ENCODE data around the gene TACR1.

TACR1 gene

DNA sequence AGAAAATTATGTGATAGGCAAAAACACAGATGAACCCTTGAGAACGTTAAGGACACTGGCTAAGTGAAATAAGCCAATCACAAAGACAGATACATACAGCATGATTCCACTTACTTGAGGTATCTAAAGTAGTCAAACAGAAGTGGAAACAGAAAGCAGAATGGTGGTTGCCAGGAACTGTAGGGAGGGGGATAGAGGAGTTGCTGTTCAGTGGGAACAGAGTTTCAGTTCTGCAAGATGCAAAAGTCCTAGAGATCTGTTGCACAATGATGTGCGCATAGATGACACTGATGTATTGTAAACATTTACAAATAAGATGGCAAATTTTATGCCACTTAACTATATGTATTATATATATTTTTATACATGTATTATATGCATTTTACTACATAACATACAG, 181.2 kb downstream of the TACR1 start:
- TF ChIP-seq OVOL3 (tag by site-specific recombination; IDR thresholded peaks at IDR 0.05) (no peak), ZNF19 (tag by site-specific recombination; IDR thresholded peaks at IDR 0.05; ENCODE audit: low read depth) (no peak), ZNF211 (tag by site-specific recombination; IDR thresholded peaks at IDR 0.05; ENCODE audit: low read depth) (no peak), SCRT1 (tag by site-specific recombination; IDR thresholded peaks at IDR 0.05; ENCODE audit: borderline replicate concordance) (no peak), ZNF624 (tag by site-specific recombination; IDR thresholded peaks at IDR 0.05) (no peak), ZNF311 (tag by site-specific recombination; IDR thresholded peaks at IDR 0.05; ENCODE audit: borderline replicate concordance) (no peak), ZNF23 (tag by site-specific recombination; IDR thresholded peaks at IDR 0.05; ENCODE audit: borderline replicate concordance) (no peak), ZNF202 (tag by site-specific recombination; IDR thresholded peaks at IDR 0.05; ENCODE audit: borderline replicate concordance) (no peak), ZNF521 (tag by site-specific recombination; IDR thresholded peaks at IDR 0.05) (no peak), ZNF335 (tag by site-specific recombination; conservative IDR thresholded peaks at IDR 0.05) (no peak)
- TF ChIP-seq, protein P1, sequence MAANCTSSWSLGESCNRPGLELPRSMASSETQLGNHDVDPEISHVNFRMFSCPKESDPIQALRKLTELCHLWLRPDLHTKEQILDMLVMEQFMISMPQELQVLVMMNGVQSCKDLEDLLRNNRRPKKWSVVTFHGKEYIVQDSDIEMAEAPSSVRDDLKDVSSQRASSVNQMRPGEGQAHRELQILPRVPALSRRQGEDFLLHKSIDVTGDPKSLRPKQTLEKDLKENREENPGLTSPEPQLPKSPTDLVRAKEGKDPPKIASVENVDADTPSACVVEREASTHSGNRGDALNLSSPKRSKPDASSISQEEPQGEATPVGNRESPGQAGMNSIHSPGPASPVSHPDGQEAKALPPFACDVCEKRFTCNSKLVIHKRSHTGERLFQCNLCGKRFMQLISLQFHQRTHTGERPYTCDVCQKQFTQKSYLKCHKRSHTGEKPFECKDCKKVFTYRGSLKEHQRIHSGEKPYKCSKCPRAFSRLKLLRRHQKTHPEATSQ (tag by site-specific recombination; IDR thresholded peaks at IDR 0.05): no peak
- TF ChIP-seq, protein P2, sequence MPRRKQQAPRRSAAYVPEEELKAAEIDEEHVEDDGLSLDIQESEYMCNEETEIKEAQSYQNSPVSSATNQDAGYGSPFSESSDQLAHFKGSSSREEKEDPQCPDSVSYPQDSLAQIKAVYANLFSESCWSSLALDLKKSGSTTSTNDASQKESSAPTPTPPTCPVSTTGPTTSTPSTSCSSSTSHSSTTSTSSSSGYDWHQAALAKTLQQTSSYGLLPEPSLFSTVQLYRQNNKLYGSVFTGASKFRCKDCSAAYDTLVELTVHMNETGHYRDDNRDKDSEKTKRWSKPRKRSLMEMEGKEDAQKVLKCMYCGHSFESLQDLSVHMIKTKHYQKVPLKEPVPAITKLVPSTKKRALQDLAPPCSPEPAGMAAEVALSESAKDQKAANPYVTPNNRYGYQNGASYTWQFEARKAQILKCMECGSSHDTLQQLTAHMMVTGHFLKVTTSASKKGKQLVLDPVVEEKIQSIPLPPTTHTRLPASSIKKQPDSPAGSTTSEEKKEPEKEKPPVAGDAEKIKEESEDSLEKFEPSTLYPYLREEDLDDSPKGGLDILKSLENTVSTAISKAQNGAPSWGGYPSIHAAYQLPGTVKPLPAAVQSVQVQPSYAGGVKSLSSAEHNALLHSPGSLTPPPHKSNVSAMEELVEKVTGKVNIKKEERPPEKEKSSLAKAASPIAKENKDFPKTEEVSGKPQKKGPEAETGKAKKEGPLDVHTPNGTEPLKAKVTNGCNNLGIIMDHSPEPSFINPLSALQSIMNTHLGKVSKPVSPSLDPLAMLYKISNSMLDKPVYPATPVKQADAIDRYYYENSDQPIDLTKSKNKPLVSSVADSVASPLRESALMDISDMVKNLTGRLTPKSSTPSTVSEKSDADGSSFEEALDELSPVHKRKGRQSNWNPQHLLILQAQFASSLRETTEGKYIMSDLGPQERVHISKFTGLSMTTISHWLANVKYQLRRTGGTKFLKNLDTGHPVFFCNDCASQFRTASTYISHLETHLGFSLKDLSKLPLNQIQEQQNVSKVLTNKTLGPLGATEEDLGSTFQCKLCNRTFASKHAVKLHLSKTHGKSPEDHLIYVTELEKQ (tag by site-specific recombination; IDR thresholded peaks at IDR 0.05; ENCODE audit: borderline replicate concordance): no peak
- TF ChIP-seq, protein P3, sequence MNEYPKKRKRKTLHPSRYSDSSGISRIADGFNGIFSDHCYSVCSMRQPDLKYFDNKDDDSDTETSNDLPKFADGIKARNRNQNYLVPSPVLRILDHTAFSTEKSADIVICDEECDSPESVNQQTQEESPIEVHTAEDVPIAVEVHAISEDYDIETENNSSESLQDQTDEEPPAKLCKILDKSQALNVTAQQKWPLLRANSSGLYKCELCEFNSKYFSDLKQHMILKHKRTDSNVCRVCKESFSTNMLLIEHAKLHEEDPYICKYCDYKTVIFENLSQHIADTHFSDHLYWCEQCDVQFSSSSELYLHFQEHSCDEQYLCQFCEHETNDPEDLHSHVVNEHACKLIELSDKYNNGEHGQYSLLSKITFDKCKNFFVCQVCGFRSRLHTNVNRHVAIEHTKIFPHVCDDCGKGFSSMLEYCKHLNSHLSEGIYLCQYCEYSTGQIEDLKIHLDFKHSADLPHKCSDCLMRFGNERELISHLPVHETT (tag by site-specific recombination; IDR thresholded peaks at IDR 0.05): no peak
- TF ChIP-seq, protein P4, sequence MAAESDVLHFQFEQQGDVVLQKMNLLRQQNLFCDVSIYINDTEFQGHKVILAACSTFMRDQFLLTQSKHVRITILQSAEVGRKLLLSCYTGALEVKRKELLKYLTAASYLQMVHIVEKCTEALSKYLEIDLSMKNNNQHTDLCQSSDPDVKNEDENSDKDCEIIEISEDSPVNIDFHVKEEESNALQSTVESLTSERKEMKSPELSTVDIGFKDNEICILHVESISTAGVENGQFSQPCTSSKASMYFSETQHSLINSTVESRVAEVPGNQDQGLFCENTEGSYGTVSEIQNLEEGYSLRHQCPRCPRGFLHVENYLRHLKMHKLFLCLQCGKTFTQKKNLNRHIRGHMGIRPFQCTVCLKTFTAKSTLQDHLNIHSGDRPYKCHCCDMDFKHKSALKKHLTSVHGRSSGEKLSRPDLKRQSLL (tag by site-specific recombination; IDR thresholded peaks at IDR 0.05): no peak
- TF ChIP-seq, protein P5, sequence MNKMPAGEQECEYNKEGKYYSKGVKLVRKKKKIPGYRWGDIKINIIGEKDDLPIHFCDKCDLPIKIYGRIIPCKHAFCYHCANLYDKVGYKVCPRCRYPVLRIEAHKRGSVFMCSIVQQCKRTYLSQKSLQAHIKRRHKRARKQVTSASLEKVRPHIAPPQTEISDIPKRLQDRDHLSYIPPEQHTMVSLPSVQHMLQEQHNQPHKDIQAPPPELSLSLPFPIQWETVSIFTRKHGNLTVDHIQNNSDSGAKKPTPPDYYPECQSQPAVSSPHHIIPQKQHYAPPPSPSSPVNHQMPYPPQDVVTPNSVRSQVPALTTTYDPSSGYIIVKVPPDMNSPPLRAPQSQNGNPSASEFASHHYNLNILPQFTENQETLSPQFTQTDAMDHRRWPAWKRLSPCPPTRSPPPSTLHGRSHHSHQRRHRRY (tag by site-specific recombination; IDR thresholded peaks at IDR 0.05): no peak
- TF ChIP-seq, protein P6, sequence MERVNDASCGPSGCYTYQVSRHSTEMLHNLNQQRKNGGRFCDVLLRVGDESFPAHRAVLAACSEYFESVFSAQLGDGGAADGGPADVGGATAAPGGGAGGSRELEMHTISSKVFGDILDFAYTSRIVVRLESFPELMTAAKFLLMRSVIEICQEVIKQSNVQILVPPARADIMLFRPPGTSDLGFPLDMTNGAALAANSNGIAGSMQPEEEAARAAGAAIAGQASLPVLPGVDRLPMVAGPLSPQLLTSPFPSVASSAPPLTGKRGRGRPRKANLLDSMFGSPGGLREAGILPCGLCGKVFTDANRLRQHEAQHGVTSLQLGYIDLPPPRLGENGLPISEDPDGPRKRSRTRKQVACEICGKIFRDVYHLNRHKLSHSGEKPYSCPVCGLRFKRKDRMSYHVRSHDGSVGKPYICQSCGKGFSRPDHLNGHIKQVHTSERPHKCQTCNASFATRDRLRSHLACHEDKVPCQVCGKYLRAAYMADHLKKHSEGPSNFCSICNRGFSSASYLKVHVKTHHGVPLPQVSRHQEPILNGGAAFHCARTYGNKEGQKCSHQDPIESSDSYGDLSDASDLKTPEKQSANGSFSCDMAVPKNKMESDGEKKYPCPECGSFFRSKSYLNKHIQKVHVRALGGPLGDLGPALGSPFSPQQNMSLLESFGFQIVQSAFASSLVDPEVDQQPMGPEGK (tag by site-specific recombination; IDR thresholded peaks at IDR 0.05): no peak
- no peaks in the 10 kb centered on the region for H3K36me3 ChIP-seq (ENCODE audit: control insufficient read depth in 2 of 2, insufficient read depth in 1 of 2, low read length in 2 of 2)
- ChIA-PET POLR2A (no interaction called here), CTCF (no interaction called here)
- no peak overlapping the region for H3K4me3 ChIP-seq (ENCODE audit: low read depth, low read length)
- H3K4me1 ChIP-seq (ENCODE audit: control insufficient read depth, insufficient read depth, low read length): no peaks in the 10 kb centered on the region
- no peak overlapping the region for H3K27ac ChIP-seq (ENCODE audit: extremely low read depth, low read depth, low read length)
- no peaks in the 10 kb centered on the region for H3K9me3 ChIP-seq (ENCODE audit: control insufficient read depth, insufficient read depth, low read depth, low read length)

All from HEK293 (cell line).